Naive thymus-derived CD4-positive, alpha-beta T cell (primary cell): ENCODE measurements around the gene FPR3. TPM values are rescaled to one million over a fixed set of nuclear protein-coding genes. Genes with fewer than 3 reads are reported as not detected.
A peak's percentile ranks its signal among the peaks of the same experiment; 100 is the strongest.

Experiments used
- ATAC-seq: fragments of 150-1000 bp; cut with Tn5 transposase; 2 replicates; pipeline ENCODE4 v1.10.0; 2021; ENCODE audit warnings: mild to moderate bottlenecking, moderate library complexity
- CTCF ChIA-PET: fragments of 350-600 bp; sonication (Branson Sonifier 250); formaldehyde crosslinking; loops from one replicate; lab custom pipeline; 2021; ENCODE audit warnings: antibody characterized with exemption; lab: Charles Lee
- POLR2A ChIA-PET: fragments of 350-600 bp; sonication (Branson Sonifier 250); formaldehyde crosslinking; loops from one replicate; lab custom pipeline; 2021; ENCODE audit warnings: antibody characterized with exemption, inconsistent platforms; lab: Charles Lee
- DNase-seq, 9 donors: peaks; one replicate each; pipeline versions ENCODE4 v3.0.0 to v3.0.0-alpha.2; 2020 to 2022; ENCODE audit warnings: mixed read lengths in 1 of 9
- H3K27ac ChIP-seq: one replicate; pipeline ENCODE4 v1.7.0; 2013; ENCODE audit warnings: mild to moderate bottlenecking, low read depth, low read length, moderate library complexity
- H3K27me3 ChIP-seq, 2 donors: one replicate each; pipeline ENCODE4 v1.7.0; 2013; ENCODE audit warnings: low read length in 2 of 2, mild to moderate bottlenecking in 2 of 2, moderate library complexity in 2 of 2; ENCODE audit not compliant: control insufficient read depth in 2 of 2, insufficient read depth in 2 of 2
- H3K36me3 ChIP-seq, 3 experiments: 1 replicate in 2 of 3; 2 replicates in 1 of 3; pipeline ENCODE4 v1.7.0; 2013; ENCODE audit warnings: low read length in 3 of 3, mild to moderate bottlenecking in 3 of 3, moderate library complexity in 1 of 3; ENCODE audit not compliant: insufficient read depth in 3 of 3, control insufficient read depth in 2 of 3
- H3K4me1 ChIP-seq, 2 donors: one replicate each; pipeline ENCODE4 v1.7.0; 2013; ENCODE audit warnings: low read length in 2 of 2, mild to moderate bottlenecking in 2 of 2, moderate library complexity in 1 of 2; ENCODE audit not compliant: control insufficient read depth in 2 of 2, insufficient read depth in 2 of 2
- H3K4me3 ChIP-seq: 2 replicates; pipeline ENCODE4 v1.7.0; 2013; ENCODE audit warnings: mild to moderate bottlenecking, low read length
- H3K9me3 ChIP-seq, 3 experiments: 1 replicate in 2 of 3; 2 replicates in 1 of 3; pipeline ENCODE4 v1.7.0; 2013; ENCODE audit warnings: low read length in 3 of 3; ENCODE audit not compliant: control insufficient read depth in 2 of 3
- H3K27ac Mint-ChIP-seq, 9 donors: one replicate each; pipeline ENCODE4 v1.8.0; 2020 to 2022; ENCODE audit warnings: mixed read lengths in 9 of 9, mild to moderate bottlenecking in 8 of 9, moderate library complexity in 5 of 9, inconsistent platforms in 2 of 9
- H3K27me3 Mint-ChIP-seq, 5 donors: one replicate each; pipeline ENCODE4 v1.8.0; 2021 to 2022; ENCODE audit warnings: mixed read lengths in 5 of 5, mild to moderate bottlenecking in 1 of 5
- H3K36me3 Mint-ChIP-seq, 5 donors: one replicate each; pipeline ENCODE4 v1.8.0; 2020 to 2022; ENCODE audit warnings: mixed read lengths in 5 of 5, mild to moderate bottlenecking in 3 of 5, inconsistent platforms in 1 of 5
- H3K4me1 Mint-ChIP-seq, 7 donors: one replicate each; pipeline ENCODE4 v1.8.0; 2020 to 2022; ENCODE audit warnings: mixed read lengths in 7 of 7, mild to moderate bottlenecking in 3 of 7, inconsistent platforms in 1 of 7
- H3K4me3 Mint-ChIP-seq, 10 donors: one replicate each; pipeline ENCODE4 v1.8.0; 2020 to 2022; ENCODE audit warnings: mild to moderate bottlenecking in 10 of 10, mixed read lengths in 10 of 10, moderate library complexity in 6 of 10, inconsistent platforms in 2 of 10
- H3K9me3 Mint-ChIP-seq, 11 donors: one replicate each; pipeline ENCODE4 v1.8.0; 2020 to 2022; ENCODE audit warnings: mixed read lengths in 11 of 11, mild to moderate bottlenecking in 4 of 11, inconsistent platforms in 1 of 11, moderate library complexity in 1 of 11
- intact Hi-C, 2 donors: fragments of 100-400 bp; cut with micrococcal nuclease; formaldehyde crosslinking; loops; one replicate each; pipeline ENCODE4 v1.15.1; 2023
- polyA plus RNA-seq, 2 donors: library from polyadenylated mRNA; unstranded; fragments of 300-500 nt; fragmentation: Illumina TruSeq; gene quantifications; one replicate each; pipeline ENCODE4 v1.2.3, GENCODE V29; 2021
- total RNA-seq, 6 experiments: library from RNA in 5 of 6; stranded (reverse) in 5 of 6; gene quantifications; 1 replicate in 5 of 6; 2 replicates in 1 of 6; pipeline ENCODE4 v1.2.3 and lab custom pipeline; 2021 to 2026

Gene FPR3
- total and polyA plus RNA-seq, 7 experiments from 2014 or later = 0.13 to 5.1 (median 3.0) TPM; not detected in 3

- H3K36me3 ChIP-seq = no peaks in the 10 kb centered on the region
- peaks cover 0 to 16% (median 0%) of the 10 kb centered on the region in 5 donors for H3K27me3 Mint-ChIP-seq
- intact Hi-C loops = no loop called here
- ChIA-PET POLR2A (no interaction called here), CTCF (no interaction called here)
- ATAC-seq (peak; percentile 80), DNase-seq (no peak)
- peaks cover 0 to 26% (median 9%) of the 10 kb centered on the region in 5 donors for H3K36me3 Mint-ChIP-seq
- H3K4me1 ChIP-seq = no peaks in the 10 kb centered on the region
- H3K27ac ChIP-seq = no peak overlapping the region
- H3K4me1 Mint-ChIP-seq = peaks cover 0 to 1% (median 0%) of the 10 kb centered on the region in 7 donors
- peaks cover 15 to 99% (median 60%) of the 10 kb centered on the region in 11 donors for H3K9me3 Mint-ChIP-seq
- H3K4me3 Mint-ChIP-seq = no peak overlapping the region
- H3K27me3 ChIP-seq = no peaks in the 10 kb centered on the region
- no peak overlapping the region for H3K27ac Mint-ChIP-seq
- peaks cover 0 to 23% (median 3%) of the 10 kb centered on the region in 3 experiments for H3K9me3 ChIP-seq
- H3K4me3 ChIP-seq = no peak overlapping the region
These were observed 29.5 kb downstream of the FPR3 start for GRCh38 chr19:51824281-51825005.

DNA sequence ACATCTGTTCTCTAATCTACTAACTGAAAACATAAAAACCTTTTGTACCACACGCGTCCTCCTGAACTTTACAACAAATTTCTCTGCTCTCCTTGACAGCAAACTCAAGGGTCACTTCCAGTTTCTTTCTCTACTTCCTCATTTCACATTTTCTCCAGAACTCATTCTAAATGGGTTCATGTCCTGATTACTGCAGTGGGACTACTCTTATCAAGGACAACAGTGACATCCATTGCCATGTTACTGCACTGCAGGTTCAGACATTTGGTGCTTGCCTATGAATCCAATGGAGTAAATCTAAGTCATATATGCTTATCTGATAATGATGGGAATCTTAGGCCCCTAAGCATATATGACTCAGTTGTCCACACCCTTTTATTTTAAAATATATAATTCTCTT lies 35.3 kb downstream of the FPR3 start:
- H3K27ac ChIP-seq = no peak overlapping the region
- no peaks in the 10 kb centered on the region for H3K4me1 Mint-ChIP-seq
- no peaks in the 10 kb centered on the region for H3K4me1 ChIP-seq
- DNase-seq (no peak), ATAC-seq (peak; percentile 68)
- CTCF ChIA-PET = no interaction called here
- no peak overlapping the region for H3K4me3 Mint-ChIP-seq
- peaks cover 0 to 9% (median 0%) of the 10 kb centered on the region in 5 donors for H3K27me3 Mint-ChIP-seq
- H3K27ac Mint-ChIP-seq = no peak overlapping the region
- H3K36me3 Mint-ChIP-seq = peaks cover 0 to 30% (median 4%) of the 10 kb centered on the region in 5 donors
- H3K9me3 ChIP-seq = peaks cover 0 to 15% (median 3%) of the 10 kb centered on the region in 3 experiments
- no peaks in the 10 kb centered on the region for H3K27me3 ChIP-seq
- peaks cover 15 to 90% (median 45%) of the 10 kb centered on the region in 11 donors for H3K9me3 Mint-ChIP-seq
- H3K4me3 ChIP-seq = no peak overlapping the region
- H3K36me3 ChIP-seq = no peaks in the 10 kb centered on the region
- intact Hi-C loops = no loop called here
- POLR2A ChIA-PET = no interaction called here

DNA sequence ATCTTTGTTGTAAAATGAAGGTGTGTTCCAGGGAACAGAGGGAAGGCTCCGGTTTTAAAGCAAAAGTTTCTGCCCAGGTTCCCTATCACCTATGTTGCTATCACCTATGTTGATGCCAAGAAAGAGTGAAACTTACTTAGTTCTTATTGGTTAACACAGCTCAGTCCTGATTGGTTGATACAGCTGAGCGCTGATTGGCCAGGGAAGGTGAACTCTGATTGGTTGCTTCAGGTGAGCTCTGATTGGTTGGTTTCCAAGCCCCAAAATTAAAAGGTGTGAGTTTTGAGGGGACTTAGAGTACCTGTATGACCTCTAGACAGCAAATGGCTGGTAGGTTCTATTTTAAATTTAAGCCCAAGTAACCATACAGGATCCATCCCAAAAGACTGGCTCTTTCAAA lies 42.2 kb downstream of the FPR3 start:
- intact Hi-C loops = no loop called here
- H3K4me3 ChIP-seq = no peak overlapping the region
- Mint-ChIP-seq H3K36me3 (peaks cover 3 to 34% (median 13%) of the 10 kb centered on the region in 5 donors), H3K4me3 (no peak overlapping the region), H3K27ac (no peak overlapping the region), H3K4me1 (no peaks in the 10 kb centered on the region), H3K9me3 (peaks cover 13 to 79% (median 42%) of the 10 kb centered on the region in 11 donors), H3K27me3 (peaks cover 0 to 5% (median 0%) of the 10 kb centered on the region in 5 donors)
- no peaks in the 10 kb centered on the region for H3K27me3 ChIP-seq
- CTCF ChIA-PET = no interaction called here
- H3K36me3 ChIP-seq = no peaks in the 10 kb centered on the region
- POLR2A ChIA-PET = no interaction called here
- H3K4me1 ChIP-seq = no peaks in the 10 kb centered on the region
- no peak for ATAC-seq
- DNase-seq = no peak
- no peak overlapping the region for H3K27ac ChIP-seq
- peaks cover 0 to 10% (median 0%) of the 10 kb centered on the region in 3 experiments for H3K9me3 ChIP-seq

DNA sequence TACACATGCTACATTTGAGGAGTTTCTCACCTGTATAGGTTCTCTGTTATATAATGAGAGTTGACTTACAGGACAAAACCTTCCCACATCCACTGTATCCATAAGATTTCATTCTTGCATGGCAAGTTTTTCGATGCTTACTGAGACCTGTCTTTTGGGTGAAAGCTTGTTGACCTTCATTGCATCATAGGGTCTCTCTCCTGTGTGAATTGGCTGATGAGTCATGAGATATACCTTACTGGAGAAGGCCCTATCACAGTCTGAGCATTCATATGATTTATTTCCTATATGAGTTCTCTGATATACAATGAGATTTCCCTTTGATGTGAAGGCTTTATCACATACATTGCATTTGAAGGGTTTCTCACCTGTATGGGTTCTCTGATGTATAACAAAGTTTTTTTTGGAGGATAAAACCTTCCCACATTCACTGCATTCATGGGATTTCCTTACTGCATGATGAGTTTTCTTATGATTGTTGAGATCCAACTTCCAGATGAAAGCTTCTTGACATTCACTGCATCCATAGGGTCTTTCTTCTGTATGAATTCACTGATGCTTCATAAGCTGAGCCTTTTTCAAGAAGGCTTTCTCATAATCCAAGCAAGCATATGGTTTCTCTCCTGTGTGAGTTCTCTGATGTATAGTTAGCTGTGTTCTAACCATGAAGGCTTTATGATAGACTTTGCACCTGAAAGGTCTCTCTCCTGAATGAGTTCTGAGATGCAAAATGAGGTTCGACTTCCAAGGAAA lies 67.1 kb downstream of the FPR3 start:
- intact Hi-C loops = no loop called here
- H3K27me3 Mint-ChIP-seq = no peaks in the 10 kb centered on the region

GRCh38 chr19:51873097-51873496 lies 78.1 kb downstream of the FPR3 start:
- H3K27me3 ChIP-seq = no peaks in the 10 kb centered on the region
- no peak for ATAC-seq
- Mint-ChIP-seq H3K4me3 (no peak overlapping the region), H3K36me3 (peaks cover 67 to 95% (median 72%) of the 10 kb centered on the region in 5 donors), H3K9me3 (peaks cover 29 to 100% (median 92%) of the 10 kb centered on the region in 11 donors), H3K27me3 (no peaks in the 10 kb centered on the region), H3K27ac (no peak overlapping the region), H3K4me1 (peaks cover 0 to 10% (median 0%) of the 10 kb centered on the region in 7 donors)
- no peaks in the 10 kb centered on the region for H3K4me1 ChIP-seq
- DNase-seq = no peak
- no peak overlapping the region for H3K27ac ChIP-seq
- H3K9me3 ChIP-seq = peaks cover 15 to 96% (median 64%) of the 10 kb centered on the region in 3 experiments
- ChIA-PET CTCF (no interaction called here), POLR2A (no interaction called here)
- intact Hi-C loops = no loop called here
- peak overlapping the region; percentile 13 for H3K4me3 ChIP-seq
- peaks cover 3 to 64% (median 25%) of the 10 kb centered on the region in 3 experiments for H3K36me3 ChIP-seq

More for the DNA sequence above, 67.1 kb downstream of the FPR3 start:
- Mint-ChIP-seq H3K27ac (no peak overlapping the region), H3K4me1 (no peaks in the 10 kb centered on the region), H3K36me3 (peaks cover 15 to 54% (median 30%) of the 10 kb centered on the region in 5 donors), H3K9me3 (peaks cover 12 to 97% (median 71%) of the 10 kb centered on the region in 11 donors), H3K4me3 (no peak overlapping the region)
- peaks cover 17 to 87% (median 38%) of the 10 kb centered on the region in 3 experiments for H3K9me3 ChIP-seq
- peaks cover 0 to 8% (median 0%) of the 10 kb centered on the region in 3 experiments for H3K36me3 ChIP-seq
- no peaks in the 10 kb centered on the region for H3K4me1 ChIP-seq
- ChIA-PET POLR2A (no interaction called here), CTCF (no interaction called here)
- no peaks in the 10 kb centered on the region for H3K27me3 ChIP-seq
- no peak for ATAC-seq
- peak overlapping the region; percentile 4 for H3K4me3 ChIP-seq
- no peak overlapping the region for H3K27ac ChIP-seq
- DNase-seq = no peak
